GF-D8 (cell line): Measurements from ENCODE around the gene FRK.
"Not testable (repeated sequence)": the region's sequence is repeated elsewhere in the genome, so short reads cannot be mapped to it uniquely, and the experiment has no call there.

ENCODE experiments used
- DNase-seq: peaks from one replicate; lab custom pipeline; 2025; lab: John Stamatoyannopoulos, UW

FRK gene

GRCh38 chr6:115937502-115937901, 123.2 kb downstream of the FRK start:
- not testable (repeated sequence) for DNase-seq

GRCh38 chr6:115935361-115935760, 125.3 kb downstream of the FRK start:
- no peak for DNase-seq

- DNase-seq: no peak
These were observed 125.9 kb downstream of the FRK start for GRCh38 chr6:115934829-115935228.

- DNase-seq: no peak
These were observed 126.5 kb downstream of the FRK start for GRCh38 chr6:115934145-115934544.

GRCh38 chr6:115932481-115932880, 128.2 kb downstream of the FRK start:
- DNase-seq: no peak

GRCh38 chr6:115928000-115928399, 132.7 kb downstream of the FRK start:
- DNase-seq: not testable (repeated sequence)

GRCh38 chr6:115922971-115923370, 137.7 kb downstream of the FRK start:
- no peak for DNase-seq

- peak; percentile 5 for DNase-seq
These were observed 146.6 kb downstream of the FRK start for GRCh38 chr6:115914098-115914497.

- DNase-seq: no peak
These were observed 150.7 kb downstream of the FRK start for GRCh38 chr6:115909923-115910546.

GRCh38 chr6:115908906-115909559, 151.7 kb downstream of the FRK start:
- no peak for DNase-seq

- DNase-seq: no peak
These were observed 155.2 kb downstream of the FRK start for GRCh38 chr6:115905471-115905870.

- DNase-seq: no peak
These were observed 158.3 kb downstream of the FRK start for GRCh38 chr6:115902436-115902835.

- DNase-seq: no peak
These were observed 158.8 kb downstream of the FRK start for GRCh38 chr6:115901896-115902295.

GRCh38 chr6:115899730-115900282, 160.9 kb downstream of the FRK start:
- DNase-seq: no peak

- DNase-seq: no peak
These were observed 162.4 kb downstream of the FRK start for GRCh38 chr6:115898246-115898645.

- DNase-seq: no peak
These were observed 164.1 kb downstream of the FRK start for GRCh38 chr6:115896538-115897129.

GRCh38 chr6:115894426-115894992, 166.2 kb downstream of the FRK start:
- DNase-seq: no peak

- no peak for DNase-seq
These were observed 168.9 kb downstream of the FRK start for GRCh38 chr6:115891750-115892149.

- no peak for DNase-seq
These were observed 169.5 kb downstream of the FRK start for GRCh38 chr6:115891111-115891669.

- no peak for DNase-seq
These were observed 170.5 kb downstream of the FRK start for GRCh38 chr6:115890238-115890637.

- DNase-seq: not testable (repeated sequence)
These were observed 171.8 kb downstream of the FRK start for GRCh38 chr6:115888687-115889470.

GRCh38 chr6:115887891-115888290, 172.8 kb downstream of the FRK start:
- no peak for DNase-seq
